IMR-90 (cell line): ENCODE measurements around the gene PRKCE. TPM values are rescaled to one million over a fixed set of nuclear protein-coding genes. Genes with fewer than 3 reads are reported as not detected.

ENCODE experiments used
- ATAC-seq: fragments of 200-7000 bp; cut with Tn5 transposase; 2 replicates; pipeline ENCODE4 v1.9.1; 2020; ENCODE audit warnings: low read depth, mild to moderate bottlenecking, moderate library complexity
- BruUV-seq: library from RNA; stranded (reverse); fragments of 400-500 nt; replicated peaks from 2 replicates; lab custom pipeline; 2021; lab: Mats Ljungman, UMichigan
- CTCF ChIA-PET: fragments of 300-600 bp; formaldehyde crosslinking; extraction: SDS; loops from one replicate; lab custom pipeline; 2021; ENCODE audit warnings: antibody characterized with exemption; lab: Yijun Ruan, JAX
- POLR2A ChIA-PET: fragments of 300-600 bp; sonication (Branson Sonifier 250); formaldehyde crosslinking; loops from one replicate; lab custom pipeline; 2022; ENCODE audit warnings: antibody characterized with exemption; ENCODE audit not compliant: unreplicated experiment; lab: Charles Lee
- DNase-seq: peaks from one replicate; pipeline ENCODE4 v3.0.0; 2013
- H2AFZ ChIP-seq: replicated peaks from 2 replicates; pipeline ENCODE3; 2013; ENCODE audit warnings: low read length, mild to moderate bottlenecking; ENCODE audit not compliant: poor library complexity
- H2AK5ac ChIP-seq: 2 replicates; pipeline ENCODE4 v1.6.1; 2013; ENCODE audit warnings: low read depth, low read length, inconsistent platforms
- H2AK9ac ChIP-seq: replicated peaks from 2 replicates; pipeline ENCODE3; 2013; ENCODE audit warnings: mild to moderate bottlenecking, low read depth, low read length, moderate library complexity; ENCODE audit not compliant: poor library complexity
- H2BK120ac ChIP-seq: 2 replicates; pipeline ENCODE4 v1.6.1; 2013; ENCODE audit warnings: low read depth, low read length, inconsistent platforms
- H2BK15ac ChIP-seq: 3 replicates; pipeline ENCODE4 v1.6.1; 2013; ENCODE audit warnings: low read depth, low read length, inconsistent platforms
- H2BK20ac ChIP-seq: 2 replicates; pipeline ENCODE4 v1.6.1; 2013; ENCODE audit warnings: low read depth, mild to moderate bottlenecking, inconsistent platforms, low read length, moderate library complexity
- H2BK5ac ChIP-seq: 2 replicates; pipeline ENCODE4 v1.6.1; 2013; ENCODE audit warnings: mild to moderate bottlenecking, low read depth, low read length, inconsistent platforms; ENCODE audit not compliant: poor library complexity, severe bottlenecking
- H3K14ac ChIP-seq: replicated peaks from 2 replicates; pipeline ENCODE4 v1.6.1; 2013; ENCODE audit warnings: low read depth, low read length, inconsistent platforms
- H3K18ac ChIP-seq: 2 replicates; pipeline ENCODE4 v1.6.1; 2013; ENCODE audit warnings: low read depth, low read length, control low read depth
- H3K23ac ChIP-seq: 2 replicates; pipeline ENCODE4 v1.6.1; 2013; ENCODE audit warnings: low read depth, low read length, inconsistent platforms
- H3K27ac ChIP-seq: 2 replicates; pipeline ENCODE4 v1.5.1; 2013; ENCODE audit warnings: mild to moderate bottlenecking, control low read depth, low read length; ENCODE audit not compliant: insufficient read depth
- H3K27me3 ChIP-seq: 2 replicates; pipeline ENCODE4 v1.6.1; 2013; ENCODE audit warnings: low read length; ENCODE audit not compliant: control insufficient read depth, insufficient read depth
- H3K36me3 ChIP-seq: 2 replicates; pipeline ENCODE4 v1.6.1; 2013; ENCODE audit warnings: low read length, mixed read lengths; ENCODE audit not compliant: control insufficient read depth, insufficient read depth
- H3K4ac ChIP-seq: 2 replicates; pipeline ENCODE4 v1.6.1; 2013; ENCODE audit warnings: low read depth, low read length, inconsistent platforms
- H3K4me1 ChIP-seq: 2 replicates; pipeline ENCODE4 v1.6.1; 2013; ENCODE audit warnings: low read length, mixed read lengths; ENCODE audit not compliant: control insufficient read depth, insufficient read depth
- H3K4me2 ChIP-seq: 2 replicates; pipeline ENCODE4 v1.6.1; 2013; ENCODE audit warnings: low read depth, mild to moderate bottlenecking, control low read depth, low read length, moderate library complexity
- H3K4me3 ChIP-seq: 2 replicates; pipeline ENCODE4 v1.5.1; 2013; ENCODE audit warnings: low read depth, mild to moderate bottlenecking, control low read depth, low read length, moderate library complexity; ENCODE audit not compliant: insufficient read depth
- H3K56ac ChIP-seq: 2 replicates; pipeline ENCODE4 v1.6.1; 2013; ENCODE audit warnings: low read length, inconsistent platforms; ENCODE audit not compliant: insufficient read depth; ENCODE audit errors: extremely low read depth
- H3K79me1 ChIP-seq, 2 experiments: 2 replicates each; pipeline ENCODE4 v1.6.1; 2013; ENCODE audit warnings: low read length in 2 of 2, inconsistent platforms in 1 of 2, low read depth in 1 of 2
- H3K9ac ChIP-seq: 2 replicates; pipeline ENCODE4 v1.6.1; 2013; ENCODE audit warnings: low read depth, low read length, control low read depth
- H3K9me1 ChIP-seq: 2 replicates; pipeline ENCODE4 v1.6.1; 2013; ENCODE audit warnings: low read length, inconsistent platforms; ENCODE audit not compliant: insufficient read depth
- H3K9me3 ChIP-seq: 2 replicates; pipeline ENCODE4 v1.6.1; 2013; ENCODE audit warnings: low read length; ENCODE audit not compliant: control insufficient read depth, insufficient read depth
- H4K20me1 ChIP-seq: 2 replicates; pipeline ENCODE4 v1.6.1; 2013; ENCODE audit warnings: low read length, inconsistent platforms; ENCODE audit not compliant: insufficient read depth
- H4K5ac ChIP-seq: 2 replicates; pipeline ENCODE4 v1.6.1; 2013; ENCODE audit warnings: mild to moderate bottlenecking, low read depth, low read length, control low read depth
- H4K8ac ChIP-seq, 2 experiments: 2 replicates each; pipeline ENCODE4 v1.6.1; 2013; ENCODE audit warnings: low read depth in 2 of 2, low read length in 2 of 2, control low read depth in 1 of 2, inconsistent platforms in 1 of 2
- H4K91ac ChIP-seq: 2 replicates; pipeline ENCODE4 v1.6.1; 2013; ENCODE audit warnings: low read depth, low read length, inconsistent platforms; ENCODE audit not compliant: insufficient read depth
- BHLHE40 ChIP-seq: fragments of 150-350 bp; IDR thresholded peaks from 2 replicates; pipeline ENCODE4 v1.6.1; 2016; ENCODE audit warnings: mild to moderate bottlenecking, low read depth, low read length
- CHD1 ChIP-seq: IDR thresholded peaks from 2 replicates; pipeline ENCODE4 v1.6.1; 2012; ENCODE audit warnings: low read depth, low read length, improper control_type of control experiment
- FOS ChIP-seq: fragments of 150-350 bp; IDR thresholded peaks from 2 replicates; pipeline ENCODE4 v1.6.1; 2016; ENCODE audit warnings: low read depth, low read length
- MAZ ChIP-seq: IDR thresholded peaks from 2 replicates; pipeline ENCODE4 v1.6.1; 2012; ENCODE audit warnings: low read depth, mild to moderate bottlenecking, low read length, improper control_type of control experiment, moderate library complexity, borderline replicate concordance
- POLR2A ChIP-seq: IDR thresholded peaks from 2 replicates; pipeline ENCODE4 v1.6.1; 2012; ENCODE audit warnings: mild to moderate bottlenecking, low read depth, low read length
- RAD21 ChIP-seq: IDR thresholded peaks from 2 replicates; pipeline ENCODE4 v1.6.1; 2012; ENCODE audit warnings: low read length, improper control_type of control experiment
- RFX5 ChIP-seq: IDR thresholded peaks from 2 replicates; pipeline ENCODE4 v1.8.0; 2012; ENCODE audit warnings: low read depth, mild to moderate bottlenecking, low read length, moderate library complexity
- SMC3 ChIP-seq: fragments of 150-350 bp; IDR thresholded peaks from 2 replicates; pipeline ENCODE4 v1.6.1; 2016; ENCODE audit warnings: low read depth, mild to moderate bottlenecking, antibody characterized with exemption, low read length, moderate library complexity
- WGBS, 2 experiments: methylation state at CpG; one replicate each; pipeline versions ENCODE4 v1.1.5 to v1.1.7; 2013; ENCODE audit warnings: missing lambda C conversion rate in 2 of 2; ENCODE audit not compliant: insufficient read length in 1 of 2; ENCODE audit errors: extremely low coverage in 2 of 2; 5-methylcytosine and 5-hydroxymethylcytosine counted together
- dilution Hi-C: fragments of 300-500 bp; cut with HindIII; formaldehyde crosslinking; loops from one replicate; pipeline ENCODE4 v1.14.3; 2018; ENCODE audit warnings: low sequenced_read_pairs; ENCODE audit not compliant: unreplicated experiment
- in situ Hi-C: fragments of 300-500 bp; cut with MboI; formaldehyde crosslinking; loops from 3 replicates; pipeline ENCODE4 v1.14.3; 2019; ENCODE audit warnings: low sequenced_read_pairs, inconsistent platforms, mixed read lengths
- intact Hi-C: fragments of 100-400 bp; cut with micrococcal nuclease; formaldehyde crosslinking; loops from 2 replicates; pipeline ENCODE4 v1.10.0; 2022
- polyA plus RNA-seq, 3 experiments: library from polyadenylated mRNA; depleted of rRNA; stranded (reverse); fragments of >200 nt; gene quantifications; 2 replicates each; pipeline ENCODE4 v1.2.3, GENCODE V29; 2012; ENCODE audit warnings: low replicate concordance in 1 of 3
- total RNA-seq: library from RNA; depleted of rRNA; stranded (reverse); fragments of >200 nt; gene quantifications from 2 replicates; pipeline ENCODE4 v1.2.3, GENCODE V29; 2012
- TF ChIP-seq, protein P1 (sequence below): fragments of 150-350 bp; IDR thresholded peaks from 2 replicates; pipeline ENCODE4 v1.6.1; 2016; ENCODE audit warnings: low read depth, mild to moderate bottlenecking, low read length, moderate library complexity, borderline replicate concordance

PRKCE gene
- total and polyA plus RNA-seq, 2 of the 4 experiments (the other 2 are of a cell fraction), result 8.1 to 32.4 TPM

DNA sequence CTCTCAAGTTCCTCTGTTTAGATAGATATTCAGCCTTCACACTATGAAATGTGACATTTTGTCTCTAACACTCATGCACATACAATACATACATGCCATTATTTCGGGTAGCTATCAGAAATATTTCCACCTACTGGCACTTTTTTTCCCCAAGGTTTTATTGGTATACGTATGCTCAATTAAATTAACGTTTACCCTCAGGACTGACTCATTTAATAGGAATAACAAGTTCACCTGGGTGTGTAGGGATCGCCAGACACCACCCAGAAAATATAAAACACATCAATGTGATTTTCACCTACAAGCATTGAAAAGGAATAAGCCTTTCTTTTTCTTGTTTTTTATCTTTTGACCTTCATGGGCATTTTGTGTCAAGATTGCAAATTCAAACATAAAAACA is 507.2 kb downstream of the PRKCE start:
- TF ChIP-seq MAZ, result no peak
- no peak for TF ChIP-seq CHD1
- no peak for TF ChIP-seq RFX5
- no peak for TF ChIP-seq FOS
- no peak for TF ChIP-seq RAD21
- TF ChIP-seq POLR2A, result no peak
- TF ChIP-seq BHLHE40, result no peak
- no peak for TF ChIP-seq SMC3
- TF ChIP-seq, protein P1, sequence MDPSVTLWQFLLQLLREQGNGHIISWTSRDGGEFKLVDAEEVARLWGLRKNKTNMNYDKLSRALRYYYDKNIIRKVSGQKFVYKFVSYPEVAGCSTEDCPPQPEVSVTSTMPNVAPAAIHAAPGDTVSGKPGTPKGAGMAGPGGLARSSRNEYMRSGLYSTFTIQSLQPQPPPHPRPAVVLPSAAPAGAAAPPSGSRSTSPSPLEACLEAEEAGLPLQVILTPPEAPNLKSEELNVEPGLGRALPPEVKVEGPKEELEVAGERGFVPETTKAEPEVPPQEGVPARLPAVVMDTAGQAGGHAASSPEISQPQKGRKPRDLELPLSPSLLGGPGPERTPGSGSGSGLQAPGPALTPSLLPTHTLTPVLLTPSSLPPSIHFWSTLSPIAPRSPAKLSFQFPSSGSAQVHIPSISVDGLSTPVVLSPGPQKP, result no peak
- ChIA-PET CTCF (interaction anchor here (1.2 kb wide), 1 partner anchor 135 kb away, joined by 3 read pairs; no protein-coding TSS in a partner anchor), POLR2A (no interaction called here)
- H3K4ac ChIP-seq, result no peak overlapping the region
- no peak overlapping the region for H2BK120ac ChIP-seq
- H3K27me3 ChIP-seq, result no peaks in the 10 kb centered on the region
- H3K4me3 ChIP-seq, result no peak overlapping the region
- H4K5ac ChIP-seq, result no peak overlapping the region
- peaks cover 18% of the 10 kb centered on the region for H3K4me1 ChIP-seq
- intact Hi-C loops, result no loop called here
- H2BK5ac ChIP-seq, result no peak overlapping the region
- peaks cover 9% of the 10 kb centered on the region; the same call in 1 of the 2 replicates for H3K36me3 ChIP-seq
- no peak overlapping the region for H2BK20ac ChIP-seq
- H3K56ac ChIP-seq, result no peak overlapping the region
- in situ Hi-C loops, result no loop called here
- no peak overlapping the region for H3K9ac ChIP-seq
- no peak overlapping the region for H4K91ac ChIP-seq
- 89% methylated on average over 1 of the region's 4 CpGs; no CpG with 5 or more reads in 1 of the 2 experiments for WGBS, 2 experiments
- no peak overlapping the region for H3K14ac ChIP-seq
- BruUV-seq, result no TSS peak
- no peak overlapping the region for H3K4me2 ChIP-seq
- H3K9me3 ChIP-seq, result no peaks in the 10 kb centered on the region
- peaks cover 0 to 1% of the 10 kb centered on the region in 2 experiments; a peak in 2 of 4 replicates for H3K79me1 ChIP-seq
- no peak overlapping the region for H2AK9ac ChIP-seq
- no peak overlapping the region for H2AFZ ChIP-seq
- dilution Hi-C loops, result no loop called here
- H3K27ac ChIP-seq, result no peak overlapping the region
- peaks cover 21% of the 10 kb centered on the region for H3K9me1 ChIP-seq
- no peak overlapping the region for H4K8ac ChIP-seq
- no peak overlapping the region for H3K23ac ChIP-seq
- H2AK5ac ChIP-seq, result no peak overlapping the region
- ATAC-seq (no peak), DNase-seq (no peak)
- H3K18ac ChIP-seq, result no peak overlapping the region
- H2BK15ac ChIP-seq, result no peak overlapping the region
- H4K20me1 ChIP-seq, result no peaks in the 10 kb centered on the region
